Measurements from ENCODE around the gene SPEF1. TPM values are rescaled to one million over a fixed set of nuclear protein-coding genes. Genes with fewer than 3 reads are reported as not detected.

SPEF1 gene
- total and polyA plus RNA-seq, 12 donors, result 0.07 to 0.47 (median 0.23) TPM; not detected in 4

- TF ChIP-seq CTCF (IDR thresholded peaks at IDR 0.05), result peak; percentile 28 to 69 (median 59)
- H3K9me3 ChIP-seq, result no peaks in the 10 kb centered on the region
- intact Hi-C loops (cut with DNase I), result loop anchor here in 6 of 10 donors (5.0 kb wide), 3 partner anchors 46 to 91 kb away; no protein-coding TSS in a partner anchor
- 1 to 2% methylated on average over 51 of the region's 51 CpGs for WGBS, 2 donors
- H3K36me3 ChIP-seq, result no peaks in the 10 kb centered on the region
- H3K4me3 ChIP-seq, result peak overlapping the region; percentile 53 to 83 (median 65)
- peak; percentile 43 to 74 (median 61) for ATAC-seq
- peak; percentile 68 to 72 for DNase-seq
- no peaks in the 10 kb centered on the region for H3K27me3 ChIP-seq
- H3K4me1 ChIP-seq, result peaks cover 7 to 53% (median 38%) of the 10 kb centered on the region in 9 donors
- peak overlapping the region; percentile 48 to 95 (median 85) for H3K27ac ChIP-seq
These were observed 12.7 kb downstream of the SPEF1 start for GRCh38 chr20:3768342-3769130.

GRCh38 chr20:3767427-3768341, 13.6 kb downstream of the SPEF1 start, which contains the start of gene ADISSP:
ADISSP (minus strand) TSS chr20:3767753; CDS start chr20:3760100, 7,653 bp downstream.
- DNase-seq, result peak; percentile 99
- intact Hi-C loops (cut with DNase I), result loop anchor here in 6 of 10 donors (5.0 kb wide), 3 partner anchors 45 to 90 kb away; no protein-coding TSS in a partner anchor
- peak; percentile 95 to 98 (median 96) for ATAC-seq
- WGBS, 2 donors, result 0 to 1% methylated on average over 72 to 80 of the region's 80 CpGs
- peaks cover 7 to 61% (median 38%) of the 10 kb centered on the region in 9 donors for H3K4me1 ChIP-seq
- no peaks in the 10 kb centered on the region for H3K27me3 ChIP-seq
- no peaks in the 10 kb centered on the region for H3K36me3 ChIP-seq
- H3K4me3 ChIP-seq, result peak within 1 kb of the TSS; percentile 53 to 83 (median 65)
- H3K27ac ChIP-seq, result peak within 1 kb of the TSS; percentile 48 to 95 (median 85)
- H3K9me3 ChIP-seq, result no peaks in the 10 kb centered on the region
- peak in 6 of 9 donors; percentile 7 to 40 (median 19) for TF ChIP-seq CTCF (IDR thresholded peaks at IDR 0.05)

GRCh38 chr20:3767110-3767426, 14.2 kb downstream of the SPEF1 start:
- Histone ChIP-seq H3K27ac (peak overlapping the region in 6 of 10 donors; percentile 56 to 95 (median 88)), H3K27me3 (no peaks in the 10 kb centered on the region), H3K4me3 (peak overlapping the region; percentile 53 to 83 (median 65)), H3K4me1 (peaks cover 7 to 64% (median 38%) of the 10 kb centered on the region in 9 donors), H3K9me3 (no peaks in the 10 kb centered on the region), H3K36me3 (no peaks in the 10 kb centered on the region)
- WGBS, 2 donors, result 3% methylated on average over 21 of the region's 21 CpGs
- ATAC-seq (peak in 2 of 8 donors; percentile 1), DNase-seq (no peak)
- intact Hi-C loops (cut with DNase I), result loop anchor here in 6 of 10 donors (5.0 kb wide), 3 partner anchors 45 to 90 kb away; no protein-coding TSS in a partner anchor
- TF ChIP-seq CTCF (IDR thresholded peaks at IDR 0.05), result no peak

Data from heart right ventricle (tissue), 16 donors.